HG03039 (cell line): ENCODE results near the gene WDCP.

ENCODE experiments used
- ATAC-seq: cut with Tn5 transposase; IDR thresholded peaks from one replicate; pipeline ENCODE4 v1.9.1; 2021; ENCODE audit warnings: mild to moderate bottlenecking, moderate library complexity; ENCODE audit not compliant: unreplicated experiment

Gene WDCP

DNA sequence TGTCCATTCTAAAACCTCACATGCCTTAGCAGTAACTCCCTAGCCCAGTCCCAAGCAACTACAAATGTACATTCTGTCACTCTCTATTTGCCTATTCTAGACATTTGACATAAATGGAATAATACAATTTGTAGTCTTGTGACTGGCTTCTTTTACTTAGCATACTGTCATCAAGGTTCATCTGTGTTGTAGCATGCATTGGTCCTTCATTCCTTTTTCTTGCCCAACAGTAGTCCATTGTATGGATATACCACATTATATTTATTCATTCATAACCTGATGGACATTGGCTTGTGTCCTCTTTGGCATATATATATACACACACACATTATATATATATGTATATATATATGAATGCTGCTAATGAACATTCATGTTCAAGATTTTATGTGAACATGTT lies 39.5 kb downstream of the WDCP start:
- ATAC-seq = no peak

DNA sequence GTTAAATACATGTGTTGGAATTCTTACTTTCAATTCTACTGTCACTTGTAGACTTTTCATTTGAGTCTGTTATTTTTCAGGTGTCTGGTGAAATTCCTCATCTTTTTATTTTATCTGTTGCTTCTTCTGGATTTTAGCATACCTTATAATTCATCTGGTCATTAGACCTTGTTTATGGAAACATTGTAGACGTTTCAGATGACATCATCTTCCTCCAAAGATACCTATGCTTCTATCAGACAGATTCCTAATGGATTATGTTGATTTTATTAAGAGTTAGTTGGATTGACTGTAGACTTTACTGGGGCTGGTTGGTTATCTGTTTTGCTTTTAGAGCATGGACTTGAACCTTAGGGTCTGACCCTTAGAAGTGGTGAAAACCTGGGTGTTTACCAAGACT lies 52.6 kb downstream of the WDCP start:
- no peak for ATAC-seq

- ATAC-seq = no peak
These were observed 53.4 kb downstream of the WDCP start for GRCh38 chr2:23993736-23994269.

- ATAC-seq = no peak
These were observed 54.3 kb downstream of the WDCP start for GRCh38 chr2:23992931-23993330.

DNA sequence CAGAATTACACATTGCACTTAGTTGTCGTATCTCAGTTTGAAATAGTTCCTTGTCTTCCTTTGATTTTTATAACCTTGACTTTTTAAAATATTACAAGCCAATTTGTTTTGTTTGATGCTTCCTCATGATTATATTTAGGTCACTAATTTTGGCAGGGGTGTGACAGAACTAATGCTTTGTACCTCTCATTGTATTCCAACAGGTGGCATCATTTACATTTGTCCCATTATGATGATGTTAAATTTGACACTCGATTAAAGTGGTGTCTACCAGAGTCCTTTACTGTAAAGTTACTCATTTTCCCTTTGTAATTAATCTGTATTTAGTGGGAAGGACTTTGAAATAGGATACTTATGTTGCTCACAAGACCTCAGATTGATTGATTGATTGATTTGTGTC lies 58.8 kb downstream of the WDCP start:
- ATAC-seq = no peak
